GM21423 (cell line): ENCODE measurements around the gene MYO1F.

Source experiments
- ATAC-seq: cut with Tn5 transposase; IDR thresholded peaks from one replicate; pipeline ENCODE4 v1.9.1; 2021; ENCODE audit warnings: mild to moderate bottlenecking, moderate library complexity; ENCODE audit not compliant: unreplicated experiment

The MYO1F gene

DNA sequence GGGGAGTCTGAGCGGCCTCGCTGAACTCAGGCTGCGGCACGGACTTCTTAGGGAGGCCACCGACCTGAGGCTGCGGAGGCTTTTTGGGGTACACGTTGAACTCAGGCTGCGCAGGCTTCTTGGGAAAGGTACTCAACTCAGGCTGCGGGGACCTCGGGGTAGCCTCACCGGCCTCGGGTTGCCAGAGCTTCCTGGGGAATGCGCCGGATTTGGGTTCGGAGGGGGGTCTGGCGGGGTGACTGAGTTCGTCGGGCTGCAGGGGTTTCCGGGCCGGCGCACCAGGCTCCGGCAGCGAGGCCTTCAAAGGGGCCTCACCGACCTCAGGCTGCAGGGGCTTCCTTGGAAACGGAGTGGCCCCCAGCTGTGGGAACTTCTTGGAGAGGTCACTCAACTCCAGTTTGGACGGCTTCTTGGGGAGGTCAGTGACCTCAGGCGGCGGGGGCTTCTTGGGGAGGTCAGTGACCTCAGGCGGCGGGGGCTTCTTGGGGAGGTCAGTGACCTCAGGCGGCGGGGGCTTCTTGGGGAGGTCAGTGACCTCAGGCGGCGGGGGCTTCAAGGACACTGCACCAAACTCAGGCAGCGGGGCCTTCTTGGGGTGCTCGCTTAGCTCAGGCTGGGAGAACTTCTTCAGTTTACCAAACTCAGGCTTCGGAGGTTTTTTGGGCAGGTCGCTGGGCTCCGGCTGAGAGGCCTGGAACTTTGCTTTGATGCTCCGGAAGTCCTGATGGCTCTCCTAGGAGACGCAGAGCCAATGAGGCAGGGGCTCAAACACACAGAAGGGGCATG, 78.0 kb downstream of the MYO1F start:
- no peak for ATAC-seq

GRCh38 chr19:8498295-8498694, 78.9 kb downstream of the MYO1F start:
- ATAC-seq: no peak

GRCh38 chr19:8494158-8494557, 83.1 kb downstream of the MYO1F start:
- no peak for ATAC-seq

DNA sequence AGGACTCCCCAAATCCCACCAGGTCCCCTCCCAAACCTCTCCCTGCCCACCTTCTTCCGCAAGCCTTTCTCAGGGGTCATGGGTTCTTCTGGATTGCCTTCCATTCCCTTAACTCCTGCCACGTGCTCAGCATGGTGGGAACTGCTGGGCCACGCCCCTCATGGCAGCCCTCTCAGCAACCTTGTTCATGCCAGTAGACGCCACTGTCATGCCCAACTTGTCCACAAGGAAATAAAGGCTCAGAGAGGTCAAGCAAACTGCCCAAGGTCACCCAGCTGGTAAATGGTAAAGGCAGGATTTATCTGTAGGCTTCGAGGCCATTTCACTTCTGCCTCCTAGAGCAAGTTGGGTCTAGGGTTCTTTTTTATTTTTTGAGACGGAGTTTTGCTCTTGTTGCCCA, 85.7 kb downstream of the MYO1F start:
- ATAC-seq: no peak

- no peak for ATAC-seq
These were observed 86.4 kb downstream of the MYO1F start for GRCh38 chr19:8490873-8491272.

GRCh38 chr19:8490395-8490760, 86.9 kb downstream of the MYO1F start:
- no peak for ATAC-seq

DNA sequence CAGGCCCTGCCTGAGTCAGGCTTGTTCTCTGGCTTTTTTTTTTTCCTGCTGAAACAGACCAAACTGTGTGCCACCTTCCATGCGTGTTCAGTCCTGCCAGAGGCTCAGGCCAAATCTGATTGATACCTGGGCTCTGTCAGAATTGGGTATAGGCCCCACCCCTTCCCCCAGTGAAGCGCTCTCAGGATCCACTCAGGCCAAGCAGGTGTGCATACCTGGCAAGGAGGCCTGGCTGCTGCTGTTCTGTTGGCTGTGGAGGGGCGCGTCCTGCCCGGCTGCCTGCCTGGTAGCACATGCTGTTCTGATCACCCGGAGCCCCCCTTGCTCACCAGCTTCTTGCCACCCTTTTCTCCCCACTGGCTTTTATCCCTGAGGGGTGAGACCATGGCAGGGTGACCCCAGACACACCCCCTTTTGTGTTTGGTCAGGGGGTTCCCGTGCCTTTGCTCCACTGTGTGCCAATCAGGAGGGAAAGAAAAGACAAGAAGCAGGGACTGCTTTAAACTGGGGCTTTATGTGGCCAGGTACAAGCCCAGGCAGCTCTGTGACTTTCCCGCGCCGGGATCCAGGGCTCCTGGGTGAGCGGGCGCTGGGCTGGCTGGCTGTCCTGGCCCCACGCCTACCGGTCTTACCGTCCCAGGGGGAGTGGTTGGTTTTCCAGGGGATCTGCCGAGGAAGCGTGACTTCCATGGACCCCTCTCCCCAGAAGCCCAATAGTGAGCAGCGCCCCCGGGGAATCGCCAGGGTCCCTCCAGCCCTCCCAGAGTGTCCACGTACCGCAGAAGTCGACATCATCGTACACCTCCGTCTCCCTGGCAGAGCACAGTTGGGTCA, 87.5 kb downstream of the MYO1F start:
- ATAC-seq: no peak

GRCh38 chr19:8488365-8488764, 88.9 kb downstream of the MYO1F start:
- ATAC-seq: no peak

DNA sequence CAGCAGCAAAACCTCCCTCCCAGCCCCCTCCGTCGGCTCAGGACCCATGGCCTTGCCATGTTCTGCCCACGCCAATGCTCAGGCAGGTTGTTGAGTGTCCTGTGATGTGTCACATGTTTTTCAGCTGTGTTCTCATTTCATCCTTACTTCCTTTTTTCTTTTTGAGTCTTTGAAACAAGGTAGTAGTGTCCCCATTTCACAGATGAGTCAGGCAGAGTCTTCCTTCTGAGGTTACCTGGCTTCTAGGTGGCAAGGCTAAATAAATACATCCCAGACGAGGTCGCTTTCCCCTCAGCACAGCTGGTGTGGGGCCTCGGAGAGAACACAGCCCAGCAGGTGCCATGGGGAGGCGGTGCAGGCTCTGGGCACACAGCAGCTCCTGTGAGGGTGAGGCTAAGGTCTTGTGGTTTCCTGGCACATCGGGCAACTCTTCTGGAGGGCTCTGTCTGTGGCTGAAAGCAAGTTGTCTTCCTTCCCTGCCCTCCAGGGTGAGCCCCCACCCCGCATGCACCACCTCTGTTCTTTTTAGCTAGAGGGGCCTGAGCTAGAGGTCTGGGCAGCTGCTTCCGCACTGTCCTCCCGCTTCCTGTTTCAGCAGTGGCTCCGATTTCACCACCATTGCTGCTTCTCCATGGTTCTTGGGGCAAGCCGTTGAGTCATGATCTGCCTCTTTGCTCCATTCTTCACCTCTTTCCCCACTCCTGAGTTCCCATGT, 89.9 kb downstream of the MYO1F start:
- ATAC-seq: peak; percentile 52

- no peak for ATAC-seq
These were observed 90.5 kb downstream of the MYO1F start for GRCh38 chr19:8486661-8487136.

DNA sequence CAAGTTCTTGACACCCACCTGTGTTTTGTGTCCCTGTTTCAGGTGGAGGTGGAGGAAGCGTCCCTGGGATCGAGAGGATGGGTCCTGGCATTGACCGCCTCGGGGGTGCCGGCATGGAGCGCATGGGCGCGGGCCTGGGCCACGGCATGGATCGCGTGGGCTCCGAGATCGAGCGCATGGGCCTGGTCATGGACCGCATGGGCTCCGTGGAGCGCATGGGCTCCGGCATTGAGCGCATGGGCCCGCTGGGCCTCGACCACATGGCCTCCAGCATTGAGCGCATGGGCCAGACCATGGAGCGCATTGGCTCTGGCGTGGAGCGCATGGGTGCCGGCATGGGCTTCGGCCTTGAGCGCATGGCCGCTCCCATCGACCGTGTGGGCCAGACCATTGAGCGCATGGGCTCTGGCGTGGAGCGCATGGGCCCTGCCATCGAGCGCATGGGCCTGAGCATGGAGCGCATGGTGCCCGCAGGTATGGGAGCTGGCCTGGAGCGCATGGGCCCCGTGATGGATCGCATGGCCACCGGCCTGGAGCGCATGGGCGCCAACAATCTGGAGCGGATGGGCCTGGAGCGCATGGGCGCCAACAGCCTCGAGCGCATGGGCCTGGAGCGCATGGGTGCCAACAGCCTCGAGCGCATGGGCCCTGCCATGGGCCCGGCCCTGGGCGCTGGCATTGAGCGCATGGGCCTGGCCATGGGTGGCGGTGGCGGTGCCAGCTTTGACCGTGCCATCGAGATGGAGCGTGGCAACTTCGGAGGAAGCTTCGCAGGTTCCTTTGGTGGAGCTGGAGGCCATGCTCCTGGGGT, 91.5 kb downstream of the MYO1F start:
- ATAC-seq: no peak

- no peak for ATAC-seq
These were observed 92.8 kb downstream of the MYO1F start for GRCh38 chr19:8484331-8484894.

GRCh38 chr19:8483165-8483564, 94.1 kb downstream of the MYO1F start:
- ATAC-seq: no peak

GRCh38 chr19:8482696-8483095, 94.5 kb downstream of the MYO1F start:
- ATAC-seq: no peak

- ATAC-seq: no peak
These were observed 95.6 kb downstream of the MYO1F start for GRCh38 chr19:8481616-8482015.

GRCh38 chr19:8481201-8481600, 96.0 kb downstream of the MYO1F start:
- no peak for ATAC-seq

GRCh38 chr19:8478598-8478997, 98.6 kb downstream of the MYO1F start:
- ATAC-seq: no peak

GRCh38 chr19:8477889-8478288, 99.4 kb downstream of the MYO1F start:
- no peak for ATAC-seq

- no peak for ATAC-seq
These were observed 100.7 kb downstream of the MYO1F start for GRCh38 chr19:8476524-8476923.

DNA sequence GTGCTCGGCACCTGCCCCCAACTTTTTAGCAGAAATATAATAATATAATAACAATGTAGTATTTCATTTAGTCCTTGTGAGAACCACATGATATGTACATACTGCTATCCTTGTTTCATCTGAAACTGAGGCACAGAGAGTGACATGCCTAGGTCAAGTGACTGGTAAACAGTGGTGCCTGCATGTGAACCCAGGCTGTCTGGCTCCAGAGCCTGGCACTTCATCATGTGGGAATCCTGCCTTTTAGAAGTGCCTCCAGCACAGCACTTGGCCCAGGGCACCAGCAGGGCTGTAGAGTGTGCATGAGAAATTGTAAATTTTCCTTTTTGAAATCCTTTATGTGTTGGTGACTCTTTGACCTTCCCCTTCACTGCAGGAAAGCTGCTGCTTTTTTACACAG, 102.2 kb downstream of the MYO1F start:
- no peak for ATAC-seq
